Body of pancreas (tissue), 4 donors: ENCODE data around the gene AKAP6. TPM values are rescaled to one million over a fixed set of nuclear protein-coding genes. Genes with fewer than 3 reads are reported as not detected.
A peak's percentile ranks its signal among the peaks of the same experiment; 100 is the strongest.

Source experiments
- ATAC-seq: fragments of 150-250 bp; one replicate; pipeline ENCODE4 v1.9.1; 2016
- DNase-seq, 4 donors: peaks; one replicate each; pipeline ENCODE4 v3.0.0-alpha.2; 2019
- H3K27ac ChIP-seq, 4 donors: fragments of 200-600 bp; sonication (generic); 1 replicate in 3 of 4; 2 replicates in 1 of 4; pipeline versions ENCODE4 v1.5.1 to v1.6.1; 2016 to 2019; ENCODE audit warnings: mild to moderate bottlenecking in 1 of 4, mixed read lengths in 1 of 4, moderate library complexity in 1 of 4
- H3K27me3 ChIP-seq, 2 donors: fragments of 200-600 bp; sonication (generic); one replicate each; pipeline ENCODE4 v1.6.0; 2016; ENCODE audit warnings: mild to moderate bottlenecking in 1 of 2
- H3K36me3 ChIP-seq, 2 donors: fragments of 200-600 bp; sonication (generic); replicated peaks in 1 of 2; 2 replicates each; pipeline ENCODE4 v1.5.1; 2016; ENCODE audit warnings: low read depth in 2 of 2; ENCODE audit not compliant: insufficient read depth in 1 of 2
- H3K4me1 ChIP-seq: fragments of 200-600 bp; sonication (generic); one replicate; pipeline ENCODE4 v1.6.0; 2016
- H3K4me3 ChIP-seq, 2 donors: fragments of 200-600 bp; sonication (generic); 1 replicate in 1 of 2; 2 replicates in 1 of 2; pipeline ENCODE4 v1.5.1; 2016 to 2019
- H3K9me3 ChIP-seq, 3 donors: fragments of 200-600 bp; sonication (generic); 1 replicate in 2 of 3; 2 replicates in 1 of 3; pipeline ENCODE4 v1.5.1; 2016
- POLR2A ChIP-seq, 3 donors: fragments of 450-650 bp; IDR thresholded peaks; one replicate each; pipeline ENCODE4 v1.6.1; 2016; ENCODE audit warnings: antibody characterized with exemption in 3 of 3, mild to moderate bottlenecking in 2 of 3
- WGBS, 2 donors: methylation state at CpG; one replicate each; pipeline ENCODE4 v1.1.5; 2017; 5-methylcytosine and 5-hydroxymethylcytosine counted together
- intact Hi-C: fragments of 100-400 bp; cut with DNase I; formaldehyde crosslinking; loops from one replicate; pipeline ENCODE4 v1.15.1; 2023
- total RNA-seq, 2 donors: library from RNA; depleted of rRNA; stranded (reverse); fragments of >200 nt; gene quantifications; one replicate each; pipeline ENCODE4 v1.1.0, GENCODE V29; 2016
- TF ChIP-seq, protein P1 (sequence below), 7 experiments: fragments of 450-650 bp in 4 of 7; fragments of 200-600 bp in 3 of 7; sonication (generic) in 3 of 7; IDR thresholded peaks; one replicate each; pipeline ENCODE4 v1.5.1; 2016 to 2019; ENCODE audit warnings: antibody characterized with exemption in 7 of 7

The AKAP6 gene
- total RNA-seq, 2 donors from 2014 or later, result 2.0 to 2.9 TPM

GRCh38 chr14:32378284-32378683 is 49.2 kb downstream of the AKAP6 start:
- no peaks in the 10 kb centered on the region for H3K9me3 ChIP-seq
- H3K4me1 ChIP-seq, result no peaks in the 10 kb centered on the region
- no peaks in the 10 kb centered on the region for H3K27me3 ChIP-seq
- H3K27ac ChIP-seq, result no peak overlapping the region
- DNase-seq (no peak), ATAC-seq (no peak)
- no peak for TF ChIP-seq POLR2A (IDR thresholded peaks at IDR 0.05)
- TF ChIP-seq, protein P1, sequence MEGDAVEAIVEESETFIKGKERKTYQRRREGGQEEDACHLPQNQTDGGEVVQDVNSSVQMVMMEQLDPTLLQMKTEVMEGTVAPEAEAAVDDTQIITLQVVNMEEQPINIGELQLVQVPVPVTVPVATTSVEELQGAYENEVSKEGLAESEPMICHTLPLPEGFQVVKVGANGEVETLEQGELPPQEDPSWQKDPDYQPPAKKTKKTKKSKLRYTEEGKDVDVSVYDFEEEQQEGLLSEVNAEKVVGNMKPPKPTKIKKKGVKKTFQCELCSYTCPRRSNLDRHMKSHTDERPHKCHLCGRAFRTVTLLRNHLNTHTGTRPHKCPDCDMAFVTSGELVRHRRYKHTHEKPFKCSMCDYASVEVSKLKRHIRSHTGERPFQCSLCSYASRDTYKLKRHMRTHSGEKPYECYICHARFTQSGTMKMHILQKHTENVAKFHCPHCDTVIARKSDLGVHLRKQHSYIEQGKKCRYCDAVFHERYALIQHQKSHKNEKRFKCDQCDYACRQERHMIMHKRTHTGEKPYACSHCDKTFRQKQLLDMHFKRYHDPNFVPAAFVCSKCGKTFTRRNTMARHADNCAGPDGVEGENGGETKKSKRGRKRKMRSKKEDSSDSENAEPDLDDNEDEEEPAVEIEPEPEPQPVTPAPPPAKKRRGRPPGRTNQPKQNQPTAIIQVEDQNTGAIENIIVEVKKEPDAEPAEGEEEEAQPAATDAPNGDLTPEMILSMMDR (IDR thresholded peaks at IDR 0.05), result no peak
- intact Hi-C loops, result no loop called here
- H3K4me3 ChIP-seq, result no peak overlapping the region
- no peaks in the 10 kb centered on the region for H3K36me3 ChIP-seq

DNA sequence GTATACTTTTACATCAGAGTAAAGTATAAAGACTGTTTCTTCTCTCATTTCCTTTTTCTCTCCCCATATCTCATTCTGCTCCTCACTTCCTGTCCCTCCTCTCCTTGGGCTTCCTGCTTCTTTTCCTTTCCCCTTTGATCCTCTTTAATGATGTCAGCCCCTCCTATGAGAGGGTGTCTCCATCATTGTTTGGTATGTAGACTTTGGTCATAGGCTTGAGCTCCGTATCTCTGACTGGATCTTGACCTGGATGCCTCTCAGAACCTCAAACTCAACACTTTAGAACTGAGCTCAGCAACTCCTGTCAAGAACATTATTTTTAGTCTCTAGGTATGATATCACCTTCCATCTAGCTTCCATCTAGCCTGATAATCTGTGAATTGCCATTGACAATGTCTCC is 50.3 kb downstream of the AKAP6 start:
- TF ChIP-seq POLR2A (IDR thresholded peaks at IDR 0.05), result no peak
- TF ChIP-seq, protein P1 (IDR thresholded peaks at IDR 0.05), result no peak
- Histone ChIP-seq H3K4me1 (no peaks in the 10 kb centered on the region), H3K27me3 (no peaks in the 10 kb centered on the region), H3K27ac (no peak overlapping the region), H3K9me3 (no peaks in the 10 kb centered on the region), H3K36me3 (no peaks in the 10 kb centered on the region), H3K4me3 (no peak overlapping the region)
- ATAC-seq (no peak), DNase-seq (no peak)
- 83 to 88% methylated on average over 1 of the region's 1 CpG for WGBS, 2 donors
- intact Hi-C loops, result no loop called here

GRCh38 chr14:32381869-32382268 is 52.8 kb downstream of the AKAP6 start:
- ATAC-seq, result no peak
- intact Hi-C loops, result no loop called here
- TF ChIP-seq POLR2A (IDR thresholded peaks at IDR 0.05), result no peak
- TF ChIP-seq, protein P1 (IDR thresholded peaks at IDR 0.05), result no peak

DNA sequence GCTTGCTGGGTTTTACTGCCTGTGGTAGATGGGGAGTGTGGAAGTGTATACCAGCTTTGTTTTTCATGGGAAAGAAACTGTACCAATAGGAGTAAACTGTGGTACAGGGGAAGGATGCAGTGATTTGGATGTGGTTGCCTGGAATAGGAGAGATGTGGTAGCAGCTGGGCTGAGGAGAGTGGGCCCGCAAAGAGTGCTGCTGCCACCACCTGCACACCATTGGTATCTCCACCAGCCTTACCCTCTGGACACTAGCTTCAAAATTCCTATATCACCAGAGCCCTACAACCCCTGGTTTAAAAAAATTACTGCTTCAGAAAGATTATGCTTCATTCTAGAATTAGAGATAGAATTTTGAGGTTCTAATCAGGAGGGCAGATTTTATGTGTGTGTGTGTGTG is 53.6 kb downstream of the AKAP6 start:
- no peaks in the 10 kb centered on the region for H3K9me3 ChIP-seq
- intact Hi-C loops, result no loop called here
- peak in 1 of 4 donors; percentile 6 for DNase-seq
- no peak for ATAC-seq
- 90 to 91% methylated on average over 1 of the region's 1 CpG for WGBS, 2 donors
- H3K4me1 ChIP-seq, result no peaks in the 10 kb centered on the region
- no peaks in the 10 kb centered on the region for H3K27me3 ChIP-seq
- no peak overlapping the region for H3K27ac ChIP-seq
- TF ChIP-seq, protein P1 (IDR thresholded peaks at IDR 0.05), result no peak
- no peak for TF ChIP-seq POLR2A (IDR thresholded peaks at IDR 0.05)
- no peaks in the 10 kb centered on the region for H3K36me3 ChIP-seq
- no peak overlapping the region for H3K4me3 ChIP-seq

More at GRCh38 chr14:32381869-32382268, 52.8 kb downstream of the AKAP6 start:
- 63 to 69% methylated on average over 2 of the region's 2 CpGs for WGBS, 2 donors
- H3K27me3 ChIP-seq, result no peaks in the 10 kb centered on the region
- no peaks in the 10 kb centered on the region for H3K4me1 ChIP-seq
- no peak for DNase-seq
- no peak overlapping the region for H3K27ac ChIP-seq
- H3K9me3 ChIP-seq, result no peaks in the 10 kb centered on the region
- H3K36me3 ChIP-seq, result no peaks in the 10 kb centered on the region
- no peak overlapping the region for H3K4me3 ChIP-seq

GRCh38 chr14:32383364-32384009 is 54.4 kb downstream of the AKAP6 start:
- no peak for ATAC-seq
- TF ChIP-seq POLR2A (IDR thresholded peaks at IDR 0.05), result no peak
- TF ChIP-seq, protein P1 (IDR thresholded peaks at IDR 0.05), result no peak

More at GRCh38 chr14:32383364-32384009, 54.4 kb downstream of the AKAP6 start:
- WGBS, 2 donors, result 87 to 90% methylated on average over 3 of the region's 3 CpGs
- no peak overlapping the region for H3K27ac ChIP-seq
- H3K27me3 ChIP-seq, result no peaks in the 10 kb centered on the region
- H3K4me1 ChIP-seq, result no peaks in the 10 kb centered on the region
- H3K9me3 ChIP-seq, result no peaks in the 10 kb centered on the region
- intact Hi-C loops, result no loop called here
- no peak for DNase-seq
- no peak overlapping the region for H3K4me3 ChIP-seq
- H3K36me3 ChIP-seq, result no peaks in the 10 kb centered on the region
